Cardiac fibroblast (primary cell): ENCODE measurements around the gene PHTF1.

Experiments used
- DNase-seq, 2 donors: peaks; one replicate each; pipeline versions ENCODE4 v3.0.0 to v3.0.0-alpha.2; 2010; ENCODE audit warnings: low read depth in 2 of 2
- H3K4me3 ChIP-seq, 2 donors: replicated peaks in 1 of 2; 1 replicate in 1 of 2; 2 replicates in 1 of 2; pipeline ENCODE4 v1.5.1; 2011; ENCODE audit warnings: low read depth in 2 of 2, low read length in 2 of 2, mild to moderate bottlenecking in 2 of 2, moderate library complexity in 1 of 2
- CTCF ChIP-seq: IDR thresholded peaks from one replicate; pipeline ENCODE4 v1.5.1; 2011; ENCODE audit warnings: low read depth, mild to moderate bottlenecking, low read length, inconsistent platforms

The PHTF1 gene

DNA sequence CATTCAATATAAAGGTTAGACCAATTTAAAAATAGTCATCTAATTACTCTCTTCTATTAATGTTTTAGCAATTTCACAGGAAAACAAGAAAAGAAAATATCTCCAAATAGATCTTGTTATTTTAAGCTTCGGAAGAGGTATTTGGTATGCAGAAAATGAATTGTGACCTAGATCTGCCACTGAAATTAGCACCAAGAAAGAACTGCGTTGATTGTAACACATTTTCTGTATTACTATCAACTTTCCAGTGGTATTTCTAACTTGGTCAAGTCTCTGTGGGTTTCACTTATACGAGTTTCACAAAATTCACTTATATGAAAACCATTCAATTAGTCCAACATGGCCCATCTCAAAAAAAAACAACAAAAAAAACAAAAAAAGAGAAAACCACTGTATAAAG is 41.2 kb upstream of the PHTF1 start:
- TF ChIP-seq CTCF: no peak
- H3K4me3 ChIP-seq: no peak overlapping the region
- no peak for DNase-seq

DNA sequence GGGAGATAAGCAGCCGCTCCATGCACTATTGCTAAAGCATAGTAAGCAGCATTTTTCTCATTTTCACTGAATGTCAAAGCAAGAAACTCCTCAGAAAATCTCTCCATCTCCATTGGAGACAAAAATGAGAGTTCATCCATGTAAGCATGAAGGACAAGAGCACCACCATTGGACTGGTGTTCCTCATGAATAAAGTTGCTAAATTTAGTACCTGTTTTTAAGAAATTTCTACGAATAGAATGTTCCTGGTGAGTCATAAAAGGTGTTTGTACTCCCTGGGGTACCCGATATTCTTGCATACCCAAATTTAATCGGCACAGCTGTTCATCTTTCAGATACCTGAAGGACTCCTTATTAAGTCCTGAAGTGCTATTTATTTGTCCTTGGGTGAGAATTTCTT is 38.2 kb upstream of the PHTF1 start:
- DNase-seq: no peak
- H3K4me3 ChIP-seq: no peak overlapping the region
- TF ChIP-seq CTCF: no peak

DNA sequence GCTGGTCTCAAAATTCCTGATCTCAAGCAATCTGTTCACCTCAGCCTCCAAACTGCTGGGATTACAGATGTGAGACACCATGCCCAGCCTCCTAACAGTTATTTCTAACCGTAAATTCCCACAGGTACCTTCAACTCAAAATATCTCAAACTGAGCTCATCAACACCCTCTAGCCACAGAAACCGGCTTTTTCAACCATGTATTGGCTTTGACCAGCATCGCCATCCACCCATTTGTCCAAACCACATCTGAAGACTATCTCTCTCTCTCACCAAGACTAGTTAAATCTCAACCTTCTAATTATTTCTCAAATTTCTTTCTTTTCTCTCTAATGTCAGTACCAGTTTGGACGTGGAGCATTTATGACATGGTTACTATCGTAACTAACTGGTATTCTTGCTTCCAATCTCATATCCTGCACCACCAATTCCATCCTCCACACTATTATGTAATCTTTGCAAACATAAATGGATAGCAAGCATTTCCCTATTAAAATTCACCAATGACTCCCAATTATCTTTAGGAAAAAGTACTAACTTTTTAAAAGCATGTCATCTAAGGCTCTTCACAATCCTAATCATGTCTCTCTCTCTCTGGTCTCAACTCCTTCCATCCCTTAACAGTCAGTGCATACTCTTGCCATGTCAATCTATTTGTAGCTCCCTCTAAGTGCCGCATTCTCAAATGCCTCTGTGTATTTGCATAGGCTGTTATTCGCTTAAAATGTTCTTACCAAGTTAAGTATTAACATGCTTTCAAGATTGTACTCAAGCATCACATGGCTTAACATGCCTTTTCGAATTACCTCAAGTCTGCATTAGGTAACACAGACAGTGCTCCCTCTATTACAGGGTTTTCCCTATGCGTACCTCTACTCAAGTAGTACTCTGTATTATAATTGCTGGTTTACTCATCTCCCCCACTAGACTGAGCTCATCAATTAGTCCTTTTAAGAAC is 34.9 kb upstream of the PHTF1 start:
- no peak for TF ChIP-seq CTCF
- no peak overlapping the region for H3K4me3 ChIP-seq
- DNase-seq: no peak

DNA sequence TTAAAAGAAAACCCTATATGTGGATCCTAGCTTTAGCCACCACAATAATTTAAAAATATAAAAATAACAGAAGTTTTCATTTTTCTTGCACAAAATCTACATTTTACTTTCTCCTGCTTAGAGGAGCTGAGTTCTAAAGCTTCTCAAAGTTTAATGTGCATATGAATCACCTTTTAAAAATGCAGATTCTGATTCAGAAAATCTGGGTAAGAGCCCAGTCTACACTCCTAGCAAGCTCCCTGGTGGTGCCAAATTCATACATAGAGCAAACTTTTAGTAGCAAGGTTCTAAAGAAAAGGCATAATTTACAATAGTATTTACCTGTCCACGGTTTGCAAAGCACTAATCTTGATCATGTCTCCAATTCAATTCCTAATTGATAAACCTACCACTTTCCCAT is 33.7 kb upstream of the PHTF1 start:
- no peak overlapping the region for H3K4me3 ChIP-seq
- DNase-seq: peak; percentile 47 to 73
- TF ChIP-seq CTCF: no peak

DNA sequence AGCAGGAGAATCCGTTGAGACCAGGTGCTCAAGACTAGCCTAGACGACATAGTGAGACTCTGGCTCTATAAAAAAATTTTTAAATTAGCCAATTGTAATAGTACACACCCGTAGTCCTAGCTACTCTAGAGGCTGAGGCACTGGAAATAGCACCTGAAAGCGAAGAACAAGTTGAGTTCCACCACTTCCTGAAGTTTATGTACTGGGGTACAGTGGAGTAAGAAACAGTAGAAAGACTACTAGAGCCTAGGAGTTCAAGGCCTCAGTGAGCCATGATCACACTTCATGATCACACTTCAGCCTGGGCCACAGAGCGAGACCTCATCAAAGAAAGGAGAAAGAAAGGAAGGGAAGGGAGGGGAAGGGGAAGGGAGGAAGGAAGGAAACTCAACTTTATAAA is 33.2 kb upstream of the PHTF1 start:
- TF ChIP-seq CTCF: no peak
- no peak for DNase-seq
- no peak overlapping the region for H3K4me3 ChIP-seq

DNA sequence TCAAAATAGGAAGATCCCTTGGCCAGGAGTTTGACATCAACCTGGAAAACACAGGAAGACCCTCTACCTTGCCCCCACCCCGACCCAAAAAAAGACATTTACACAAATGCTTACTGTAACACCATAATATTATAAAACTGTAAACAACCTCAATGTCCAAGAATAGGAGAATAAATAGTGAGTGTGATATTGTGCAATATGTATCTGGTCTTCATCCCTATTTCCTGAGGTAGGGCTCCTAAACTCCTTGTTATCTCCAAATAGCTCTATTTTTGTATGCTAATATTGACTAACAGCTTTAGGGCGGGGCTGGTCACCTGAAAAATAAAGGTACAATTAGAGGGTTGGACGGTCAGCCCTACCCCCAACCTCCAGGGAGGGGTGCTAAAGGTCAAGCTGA is 29.5 kb upstream of the PHTF1 start:
- TF ChIP-seq CTCF: no peak
- no peak for DNase-seq
- H3K4me3 ChIP-seq: no peak overlapping the region
